Mesendoderm (in vitro differentiated cells): ENCODE results near the gene ZNF865.

ENCODE experiments used
- DNase-seq: peaks from one replicate; pipeline ENCODE4 v3.0.0; 2013
- H2AK5ac ChIP-seq: 2 replicates; pipeline ENCODE4 v1.6.1; 2013; ENCODE audit warnings: low read length, inconsistent platforms
- H2BK120ac ChIP-seq: 2 replicates; pipeline ENCODE4 v1.6.1; 2013; ENCODE audit warnings: low read depth, mild to moderate bottlenecking, low read length, moderate library complexity, mixed read lengths
- H2BK15ac ChIP-seq: replicated peaks from 2 replicates; pipeline ENCODE4 v1.6.1; 2013; ENCODE audit warnings: low read depth, mild to moderate bottlenecking, moderate library complexity
- H2BK5ac ChIP-seq: 2 replicates; pipeline ENCODE4 v1.6.1; 2013; ENCODE audit warnings: low read length, inconsistent platforms
- H3K18ac ChIP-seq: 2 replicates; pipeline ENCODE4 v1.6.1; 2013; ENCODE audit warnings: mild to moderate bottlenecking, low read length, mixed read lengths
- H3K23ac ChIP-seq: one replicate; pipeline ENCODE4 v1.6.1; 2013; ENCODE audit warnings: low read length
- H3K27ac ChIP-seq: 2 replicates; pipeline ENCODE4 v1.5.1; 2013; ENCODE audit warnings: low read depth, mild to moderate bottlenecking, inconsistent platforms, low read length, moderate library complexity
- H3K27me3 ChIP-seq: 2 replicates; pipeline ENCODE4 v1.6.1; 2013; ENCODE audit warnings: low read length, control low read depth, mild to moderate bottlenecking, inconsistent platforms; ENCODE audit not compliant: insufficient read depth, poor library complexity
- H3K36me3 ChIP-seq: 2 replicates; pipeline ENCODE4 v1.6.1; 2013; ENCODE audit warnings: low read length, inconsistent platforms; ENCODE audit not compliant: control insufficient read depth, insufficient read depth
- H3K4ac ChIP-seq: one replicate; pipeline ENCODE4 v1.6.1; 2013; ENCODE audit warnings: low read depth, mild to moderate bottlenecking, low read length, moderate library complexity
- H3K4me1 ChIP-seq: 2 replicates; pipeline ENCODE4 v1.6.1; 2013; ENCODE audit warnings: low read depth, low read length, inconsistent platforms; ENCODE audit not compliant: control insufficient read depth
- H3K4me2 ChIP-seq: 2 replicates; pipeline ENCODE4 v1.6.1; 2013; ENCODE audit warnings: low read length
- H3K4me3 ChIP-seq: 2 replicates; pipeline ENCODE4 v1.5.1; 2013; ENCODE audit warnings: mild to moderate bottlenecking, low read length
- H3K56ac ChIP-seq: one replicate; pipeline ENCODE4 v1.6.1; 2013; ENCODE audit warnings: low read length
- H3K79me1 ChIP-seq: 2 replicates; pipeline ENCODE4 v1.6.1; 2013; ENCODE audit warnings: low read length, inconsistent platforms
- H3K79me2 ChIP-seq: 2 replicates; pipeline ENCODE4 v1.6.1; 2013; ENCODE audit warnings: mild to moderate bottlenecking, low read length; ENCODE audit not compliant: control insufficient read depth, insufficient read depth
- H3K9ac ChIP-seq: 2 replicates; pipeline ENCODE4 v1.6.1; 2013; ENCODE audit warnings: low read length, inconsistent platforms
- H4K5ac ChIP-seq: one replicate; pipeline ENCODE4 v1.6.1; 2013; ENCODE audit warnings: low read length
- H4K8ac ChIP-seq: one replicate; pipeline ENCODE4 v1.6.1; 2013; ENCODE audit warnings: low read depth, mild to moderate bottlenecking, control low read depth, low read length, moderate library complexity
- WGBS: extraction: QIAGEN DNeasy Blood & Tissue Kit; methylation state at CpG from one replicate; pipeline ENCODE4 v1.1.7; 2013; ENCODE audit warnings: low lambda C conversion rate, missing lambda C conversion rate; ENCODE audit not compliant: insufficient coverage; ENCODE audit errors: extremely low coverage; 5-methylcytosine and 5-hydroxymethylcytosine counted together

ZNF865 gene

DNA sequence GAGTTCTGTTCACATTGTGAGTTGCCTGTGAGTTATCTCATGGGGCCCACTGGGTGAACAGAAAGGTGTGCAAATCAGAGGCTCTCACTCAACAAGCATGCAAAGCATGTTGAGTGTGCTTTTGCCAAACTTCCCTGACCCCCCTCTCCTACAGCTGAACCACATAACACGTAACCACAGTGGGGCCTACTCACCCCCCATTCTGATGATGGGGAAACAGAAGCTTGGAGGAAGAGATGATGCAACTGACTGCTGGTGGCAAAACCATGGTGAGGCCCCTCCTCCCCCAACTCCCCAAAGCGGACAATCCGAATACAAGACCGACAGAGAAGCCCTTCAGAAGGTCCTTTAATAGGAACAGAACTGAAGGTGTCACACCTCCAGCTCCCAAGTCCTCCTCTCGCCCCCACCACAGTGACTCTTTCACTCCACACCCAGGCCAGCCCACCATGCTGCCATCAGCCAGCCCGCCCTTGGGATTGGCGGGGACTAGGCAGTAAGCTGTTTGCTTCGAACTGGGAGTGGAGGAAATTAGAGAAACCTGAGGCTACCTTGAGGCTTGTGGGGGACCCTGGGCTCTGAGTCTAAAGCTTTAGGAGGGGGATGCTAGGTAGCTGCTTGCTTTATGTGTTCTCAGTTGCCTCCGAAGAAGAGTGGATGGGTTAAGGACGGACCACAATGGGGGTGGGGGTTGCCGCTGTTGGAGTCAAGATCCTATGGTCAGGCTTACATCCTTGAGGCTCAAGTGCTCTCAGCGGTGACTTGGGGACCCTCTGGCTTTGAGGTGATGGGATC lies 15.2 kb downstream of the ZNF865 start:
- Histone ChIP-seq H3K4me2 (no peak overlapping the region), H2AK5ac (no peak overlapping the region), H3K4me1 (no peaks in the 10 kb centered on the region), H3K4ac (no peak overlapping the region), H3K23ac (no peak overlapping the region), H3K79me1 (peaks cover 3% of the 10 kb centered on the region), H3K18ac (no peak overlapping the region), H3K56ac (no peak overlapping the region), H3K27ac (no peak overlapping the region), H3K4me3 (no peak overlapping the region), H3K9ac (no peak overlapping the region), H3K79me2 (no peaks in the 10 kb centered on the region), H3K27me3 (no peaks in the 10 kb centered on the region), H3K36me3 (peaks cover 2% of the 10 kb centered on the region), H2BK5ac (no peak overlapping the region), H4K5ac (no peak overlapping the region), H2BK120ac (no peak overlapping the region), H2BK15ac (no peak overlapping the region), H4K8ac (no peak overlapping the region)
- no CpG with 5 or more reads among the region's 12 CpGs for WGBS
- DNase-seq, result no peak

- Histone ChIP-seq H3K36me3 (peaks cover 2% of the 10 kb centered on the region), H2BK15ac (no peak overlapping the region), H3K56ac (no peak overlapping the region), H3K18ac (no peak overlapping the region), H2BK120ac (no peak overlapping the region), H3K79me2 (no peaks in the 10 kb centered on the region), H3K23ac (no peak overlapping the region), H3K9ac (no peak overlapping the region), H3K4me3 (no peak overlapping the region), H2BK5ac (no peak overlapping the region), H2AK5ac (no peak overlapping the region), H3K4ac (no peak overlapping the region), H3K79me1 (peaks cover 3% of the 10 kb centered on the region), H3K27me3 (no peaks in the 10 kb centered on the region), H4K5ac (no peak overlapping the region), H3K4me2 (no peak overlapping the region), H4K8ac (no peak overlapping the region), H3K4me1 (no peaks in the 10 kb centered on the region), H3K27ac (no peak overlapping the region)
- WGBS, result no CpG with 5 or more reads among the region's 9 CpGs
- DNase-seq, result no peak
Observed at GRCh38 chr19:55621205-55621672, 15.8 kb downstream of the ZNF865 start.

GRCh38 chr19:55621673-55622231 lies 16.3 kb downstream of the ZNF865 start:
- no peak overlapping the region for H3K27ac ChIP-seq
- H2BK5ac ChIP-seq, result no peak overlapping the region
- no peak overlapping the region for H3K4me3 ChIP-seq
- no peaks in the 10 kb centered on the region for H3K79me2 ChIP-seq
- no peak overlapping the region for H2BK15ac ChIP-seq
- peaks cover 2% of the 10 kb centered on the region for H3K36me3 ChIP-seq
- H3K4ac ChIP-seq, result no peak overlapping the region
- H4K5ac ChIP-seq, result no peak overlapping the region
- no peak overlapping the region for H2AK5ac ChIP-seq
- no peaks in the 10 kb centered on the region for H3K4me1 ChIP-seq
- no peaks in the 10 kb centered on the region for H3K27me3 ChIP-seq
- H3K18ac ChIP-seq, result no peak overlapping the region
- H3K4me2 ChIP-seq, result no peak overlapping the region
- H3K9ac ChIP-seq, result no peak overlapping the region
- no peak for DNase-seq
- no peak overlapping the region for H2BK120ac ChIP-seq
- H3K79me1 ChIP-seq, result peaks cover 3% of the 10 kb centered on the region
- WGBS, result no CpG with 5 or more reads among the region's 55 CpGs
- no peak overlapping the region for H3K23ac ChIP-seq
- H4K8ac ChIP-seq, result no peak overlapping the region
- H3K56ac ChIP-seq, result no peak overlapping the region

GRCh38 chr19:55622242-55622969 lies 17.0 kb downstream of the ZNF865 start:
- no peak overlapping the region for H3K4me2 ChIP-seq
- no CpG with 5 or more reads among the region's 40 CpGs for WGBS

GRCh38 chr19:55623130-55623529 lies 17.7 kb downstream of the ZNF865 start:
- no peak overlapping the region for H3K27ac ChIP-seq
- no peaks in the 10 kb centered on the region for H3K4me1 ChIP-seq
- H3K4ac ChIP-seq, result no peak overlapping the region
- no peak overlapping the region for H2BK5ac ChIP-seq
- H4K8ac ChIP-seq, result no peak overlapping the region
- H3K27me3 ChIP-seq, result no peaks in the 10 kb centered on the region
- no peak overlapping the region for H4K5ac ChIP-seq
- H3K18ac ChIP-seq, result no peak overlapping the region
- H3K36me3 ChIP-seq, result no peaks in the 10 kb centered on the region
- H3K4me3 ChIP-seq, result no peak overlapping the region
- no peak overlapping the region for H3K4me2 ChIP-seq
- H3K79me2 ChIP-seq, result no peaks in the 10 kb centered on the region
- H3K79me1 ChIP-seq, result peaks cover 3% of the 10 kb centered on the region
- no CpG with 5 or more reads among the region's 7 CpGs for WGBS
- H2BK120ac ChIP-seq, result no peak overlapping the region
- no peak overlapping the region for H2AK5ac ChIP-seq
- H3K23ac ChIP-seq, result no peak overlapping the region
- H2BK15ac ChIP-seq, result no peak overlapping the region
- DNase-seq, result no peak
- H3K9ac ChIP-seq, result no peak overlapping the region
- H3K56ac ChIP-seq, result no peak overlapping the region

More at GRCh38 chr19:55622242-55622969, 17.0 kb downstream of the ZNF865 start:
- H3K27ac ChIP-seq, result no peak overlapping the region
- H3K27me3 ChIP-seq, result no peaks in the 10 kb centered on the region
- no peak overlapping the region for H4K5ac ChIP-seq
- no peak overlapping the region for H2BK120ac ChIP-seq
- no peaks in the 10 kb centered on the region for H3K79me2 ChIP-seq
- no peak overlapping the region for H2AK5ac ChIP-seq
- H2BK5ac ChIP-seq, result no peak overlapping the region
- no peak overlapping the region for H3K23ac ChIP-seq
- H3K4me3 ChIP-seq, result no peak overlapping the region
- H3K4me1 ChIP-seq, result no peaks in the 10 kb centered on the region
- H3K9ac ChIP-seq, result no peak overlapping the region
- peaks cover 3% of the 10 kb centered on the region for H3K79me1 ChIP-seq
- no peak overlapping the region for H2BK15ac ChIP-seq
- no peak overlapping the region for H4K8ac ChIP-seq
- no peak for DNase-seq
- H3K36me3 ChIP-seq, result peaks cover 1% of the 10 kb centered on the region
- H3K56ac ChIP-seq, result no peak overlapping the region
- no peak overlapping the region for H3K4ac ChIP-seq
- H3K18ac ChIP-seq, result no peak overlapping the region
